IPS DF 19.7 (cell line): ENCODE results near the gene ZNF407.
A peak's percentile ranks its signal among the peaks of the same experiment; 100 is the strongest.

Experiments used
- DNase-seq: peaks from one replicate; pipeline ENCODE4 v3.0.0-alpha.2; 2013; ENCODE audit warnings: low read depth, low spot score

The ZNF407 gene

DNA sequence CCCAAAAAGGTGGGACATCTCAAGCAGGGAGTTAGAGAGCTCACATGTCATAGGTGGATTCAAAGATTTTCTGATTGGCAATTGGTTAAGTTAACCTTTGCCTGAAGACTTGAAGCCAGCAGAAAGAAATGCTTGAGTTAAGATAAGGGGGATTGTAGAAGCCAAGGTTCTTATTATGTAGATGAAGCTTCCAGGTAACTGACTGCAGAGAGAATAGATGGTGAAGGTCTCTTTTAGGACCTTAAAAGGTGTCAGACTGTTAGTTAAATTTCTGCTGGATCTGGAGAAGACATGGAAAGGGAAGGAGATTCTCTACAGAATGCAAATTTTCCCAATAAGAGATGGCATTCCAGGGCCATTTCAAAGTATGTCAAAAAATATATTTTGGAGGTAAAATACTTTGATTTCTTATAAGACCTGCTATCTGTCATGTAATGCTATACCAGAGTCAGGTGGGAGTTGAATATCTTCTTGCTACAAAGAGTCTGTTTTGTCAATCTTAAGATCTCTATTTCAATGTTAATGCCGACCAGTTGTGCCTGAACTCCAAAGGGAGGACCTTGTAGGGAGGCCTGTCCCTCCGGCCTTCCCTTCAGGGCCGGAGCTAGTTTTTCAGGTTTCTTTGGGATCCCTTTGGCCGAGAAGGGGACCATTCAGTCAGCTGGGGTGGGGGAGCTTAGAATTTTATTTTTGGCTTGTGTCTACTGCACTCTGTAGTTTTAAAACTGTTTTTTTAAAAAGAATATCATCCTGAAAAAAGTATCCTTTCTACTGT lies 330.7 kb downstream of the ZNF407 start:
- no peak for DNase-seq

DNA sequence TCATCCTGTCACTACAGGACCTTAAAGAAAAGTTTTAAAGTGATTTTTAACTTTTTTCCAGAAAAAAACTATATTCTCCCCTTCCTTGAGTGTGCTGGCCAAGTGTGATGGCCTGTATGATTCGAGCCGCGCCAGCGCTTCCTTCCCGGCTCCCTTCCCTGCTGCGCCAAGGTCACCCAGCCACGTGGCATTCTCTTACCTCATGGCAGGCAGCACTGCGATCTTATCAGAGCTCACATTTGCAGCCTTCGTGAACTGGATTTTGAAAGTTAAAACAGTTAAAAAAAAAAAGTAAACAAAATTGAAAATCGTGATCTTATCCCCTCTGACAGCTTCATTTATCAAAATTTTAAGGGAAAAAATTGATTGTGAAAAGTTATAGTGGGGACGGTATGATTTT lies 331.4 kb downstream of the ZNF407 start:
- no peak for DNase-seq

DNA sequence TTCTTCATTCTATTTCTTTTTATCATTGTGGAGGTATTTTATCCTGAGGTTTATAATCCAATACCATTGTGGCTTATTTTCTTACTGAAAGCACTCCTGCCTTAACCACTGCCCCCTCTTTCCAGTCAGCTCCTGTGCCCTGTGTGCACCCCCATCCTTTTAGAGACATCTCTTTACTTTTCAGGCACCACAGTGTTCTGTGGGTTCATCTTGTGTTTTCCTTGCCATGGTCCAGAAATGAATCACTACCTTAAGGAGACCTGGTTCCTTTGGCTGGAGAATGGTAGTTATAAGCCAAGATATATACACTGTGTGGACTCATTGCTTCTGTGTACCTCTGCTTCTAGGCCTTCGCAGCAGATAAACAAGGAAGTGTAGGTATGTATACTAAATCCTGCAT lies 332.9 kb downstream of the ZNF407 start:
- no peak for DNase-seq

- no peak for DNase-seq
Measured at GRCh38 chr18:74933930-74934329, 336.3 kb downstream of the ZNF407 start.

GRCh38 chr18:74935434-74935833 lies 337.8 kb downstream of the ZNF407 start:
- DNase-seq = no peak

DNA sequence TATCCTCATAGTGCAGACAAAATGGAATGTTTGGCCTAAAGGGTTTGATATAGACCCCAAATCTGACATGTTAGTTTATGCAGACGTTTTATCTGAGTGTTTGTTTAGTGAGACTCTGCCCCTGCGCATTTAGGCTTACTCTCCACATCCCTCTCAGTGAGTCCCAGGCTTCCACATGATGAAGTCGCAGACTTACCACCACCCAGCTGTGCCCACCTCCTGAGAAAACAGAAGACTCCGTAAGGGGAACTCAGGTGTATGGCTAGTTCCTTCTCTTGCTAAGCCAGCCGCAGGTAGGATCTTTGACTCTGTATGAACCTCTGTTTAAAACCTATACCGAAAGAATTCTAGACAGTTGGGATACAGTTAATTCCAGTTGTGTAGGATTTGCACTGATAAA lies 338.7 kb downstream of the ZNF407 start:
- DNase-seq = no peak

- DNase-seq = no peak
Measured at GRCh38 chr18:74937291-74937690, 339.6 kb downstream of the ZNF407 start.

DNA sequence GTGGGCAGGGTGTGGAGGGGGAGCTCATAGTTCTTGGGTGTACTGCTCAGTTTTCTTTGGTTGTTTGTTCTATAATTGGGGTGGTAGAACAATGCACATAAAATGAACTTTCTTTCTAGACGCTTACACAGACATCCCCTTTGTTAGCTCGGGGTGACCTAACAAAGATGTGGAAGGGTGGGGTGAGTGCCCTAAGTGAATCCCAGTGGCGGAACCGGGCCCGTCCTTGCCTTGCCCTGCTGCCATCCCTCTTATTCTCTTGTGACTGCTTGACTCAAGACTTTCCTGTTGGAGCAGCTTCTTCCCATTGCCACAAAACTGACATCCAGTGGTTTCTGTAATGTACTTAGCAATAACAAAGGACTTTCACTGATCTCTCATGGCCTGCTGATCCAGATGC lies 343.2 kb downstream of the ZNF407 start:
- DNase-seq = no peak

GRCh38 chr18:74942319-74942910 lies 344.7 kb downstream of the ZNF407 start:
- DNase-seq = no peak

DNA sequence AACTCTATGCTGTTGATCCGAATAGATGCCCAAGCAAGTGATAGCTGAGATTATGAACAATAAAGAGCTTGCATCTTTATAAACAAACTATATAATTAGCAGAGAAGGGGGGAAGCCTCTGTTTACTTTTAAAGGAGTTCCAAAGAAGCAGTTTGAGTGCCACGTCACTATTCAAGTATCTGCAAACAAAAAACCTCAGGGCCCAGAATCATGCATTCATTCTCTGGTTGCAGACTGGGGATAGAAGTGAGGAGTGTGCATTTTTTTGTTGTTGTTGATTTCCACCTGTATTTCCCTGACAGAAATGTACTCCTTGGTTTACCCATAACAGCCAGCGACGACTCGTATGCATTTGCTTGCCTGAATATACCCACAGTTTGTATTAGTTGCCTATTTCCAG lies 347.0 kb downstream of the ZNF407 start:
- no peak for DNase-seq

- no peak for DNase-seq
Measured at GRCh38 chr18:74945774-74946545, 348.3 kb downstream of the ZNF407 start.

GRCh38 chr18:74946646-74947375 lies 349.1 kb downstream of the ZNF407 start:
- DNase-seq = no peak

DNA sequence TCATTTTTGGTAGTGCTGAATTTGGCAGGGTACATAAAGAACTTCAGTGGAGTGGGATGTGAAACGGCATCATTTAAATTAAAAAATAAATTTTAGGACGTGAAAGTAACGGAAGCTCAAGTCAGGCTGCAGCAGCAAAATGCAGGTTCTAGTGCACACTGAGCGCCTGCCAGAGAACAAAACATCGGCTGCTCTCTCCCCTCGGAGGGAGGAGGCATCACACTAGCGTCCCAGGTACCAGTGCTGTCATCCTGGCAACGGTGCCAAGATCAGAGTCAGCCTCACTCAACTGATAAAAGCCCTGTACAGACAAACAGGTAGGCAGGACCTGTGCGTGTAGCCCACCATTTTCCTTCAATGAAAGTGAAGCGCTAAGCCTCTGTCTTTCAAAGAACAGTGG lies 349.7 kb downstream of the ZNF407 start:
- DNase-seq = no peak

- no peak for DNase-seq
Measured at GRCh38 chr18:74947875-74948274, 350.2 kb downstream of the ZNF407 start.

GRCh38 chr18:74949611-74950010 lies 351.9 kb downstream of the ZNF407 start:
- no peak for DNase-seq

DNA sequence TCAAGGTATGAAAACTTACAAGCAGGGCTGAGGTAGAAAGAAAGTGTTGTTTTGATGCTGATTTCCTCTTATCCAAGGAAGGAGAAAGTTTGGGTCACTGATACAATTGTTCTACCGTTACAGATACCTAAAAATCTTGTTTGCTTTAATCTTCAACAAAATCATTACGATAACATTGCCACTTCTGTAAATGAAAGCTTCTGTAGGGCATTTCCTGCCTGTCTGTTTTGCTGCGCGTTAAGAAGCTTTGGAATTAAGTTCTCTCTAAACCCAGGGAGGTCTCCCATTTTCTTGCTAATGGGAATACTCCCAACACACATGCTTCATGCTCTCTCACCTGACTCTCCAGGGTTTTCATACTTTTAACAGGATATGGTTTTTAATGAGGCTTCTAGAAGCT lies 352.8 kb downstream of the ZNF407 start:
- DNase-seq = no peak

GRCh38 chr18:74951165-74951760 lies 353.6 kb downstream of the ZNF407 start:
- DNase-seq = no peak

- no peak for DNase-seq
Measured at GRCh38 chr18:74957588-74958224, 360.0 kb downstream of the ZNF407 start.

- no peak for DNase-seq
Measured at GRCh38 chr18:74959216-74959615, 361.5 kb downstream of the ZNF407 start.

DNA sequence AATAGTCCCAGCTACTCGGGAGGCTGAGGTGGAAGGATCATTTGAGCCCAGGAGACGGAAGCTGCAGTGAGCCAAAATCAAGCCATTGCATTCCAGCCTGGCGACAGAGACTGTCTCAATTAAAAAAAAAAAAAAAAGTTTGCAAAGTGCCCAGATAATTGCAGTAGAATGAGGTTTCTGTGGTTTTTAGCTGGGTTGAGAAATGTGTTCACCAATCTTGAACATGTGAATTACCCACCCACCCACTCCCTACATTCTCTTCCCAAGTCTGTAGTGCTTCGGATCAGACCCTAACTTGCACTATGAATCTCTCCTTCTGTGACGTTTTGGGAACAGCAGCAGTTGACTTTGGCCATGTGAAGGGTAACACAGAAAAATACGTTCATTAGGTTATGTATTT lies 363.9 kb downstream of the ZNF407 start:
- no peak for DNase-seq

- DNase-seq = peak; percentile 9
Measured at GRCh38 chr18:74963820-74964446, 366.3 kb downstream of the ZNF407 start.
